ENCODE measurements around the gene SLC7A1.

SLC7A1 gene

DNA sequence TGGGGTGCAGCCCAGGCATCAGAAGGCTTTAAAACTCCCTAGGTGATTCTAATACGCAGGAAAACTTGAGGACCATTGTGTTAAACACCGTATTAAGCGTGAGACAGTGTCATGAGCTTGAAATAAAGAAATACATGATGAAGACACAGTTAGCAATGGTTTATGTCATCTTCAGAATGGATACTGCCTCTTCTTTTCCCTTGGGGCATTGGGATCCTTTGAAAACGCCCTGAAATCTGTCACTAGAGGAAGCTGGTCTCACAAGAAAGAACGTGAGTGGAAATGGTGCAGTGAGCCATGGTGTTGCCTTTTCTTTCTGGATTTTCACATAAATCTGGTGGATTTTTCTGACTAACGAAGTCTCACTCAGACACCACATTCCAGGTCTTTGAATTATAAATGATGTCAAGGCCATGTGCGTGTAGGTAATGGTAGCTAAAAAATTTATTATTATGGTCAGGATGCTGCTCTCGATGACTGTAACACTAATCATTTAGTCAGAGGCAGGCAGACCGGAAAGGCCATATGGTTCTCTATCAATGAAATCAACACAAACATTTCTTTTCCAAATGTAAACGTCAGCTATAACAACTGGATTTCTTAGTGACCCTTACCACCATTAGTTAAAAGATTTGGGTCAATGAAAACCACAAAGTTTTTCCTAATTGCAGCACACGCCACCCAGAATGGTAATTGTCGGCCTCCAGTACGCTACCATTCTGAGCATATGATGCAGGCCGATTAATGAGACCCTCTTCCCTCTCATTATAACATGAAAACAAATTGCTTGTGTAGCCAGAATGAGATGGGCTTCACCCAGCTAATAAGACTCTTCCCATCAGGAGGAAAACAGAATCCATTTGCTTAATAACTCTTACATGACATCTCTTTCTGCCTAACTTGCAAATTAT is 105.6 kb downstream of the SLC7A1 start:
- no peak for DNase-seq (ENCODE audit: low spot score)

DNA sequence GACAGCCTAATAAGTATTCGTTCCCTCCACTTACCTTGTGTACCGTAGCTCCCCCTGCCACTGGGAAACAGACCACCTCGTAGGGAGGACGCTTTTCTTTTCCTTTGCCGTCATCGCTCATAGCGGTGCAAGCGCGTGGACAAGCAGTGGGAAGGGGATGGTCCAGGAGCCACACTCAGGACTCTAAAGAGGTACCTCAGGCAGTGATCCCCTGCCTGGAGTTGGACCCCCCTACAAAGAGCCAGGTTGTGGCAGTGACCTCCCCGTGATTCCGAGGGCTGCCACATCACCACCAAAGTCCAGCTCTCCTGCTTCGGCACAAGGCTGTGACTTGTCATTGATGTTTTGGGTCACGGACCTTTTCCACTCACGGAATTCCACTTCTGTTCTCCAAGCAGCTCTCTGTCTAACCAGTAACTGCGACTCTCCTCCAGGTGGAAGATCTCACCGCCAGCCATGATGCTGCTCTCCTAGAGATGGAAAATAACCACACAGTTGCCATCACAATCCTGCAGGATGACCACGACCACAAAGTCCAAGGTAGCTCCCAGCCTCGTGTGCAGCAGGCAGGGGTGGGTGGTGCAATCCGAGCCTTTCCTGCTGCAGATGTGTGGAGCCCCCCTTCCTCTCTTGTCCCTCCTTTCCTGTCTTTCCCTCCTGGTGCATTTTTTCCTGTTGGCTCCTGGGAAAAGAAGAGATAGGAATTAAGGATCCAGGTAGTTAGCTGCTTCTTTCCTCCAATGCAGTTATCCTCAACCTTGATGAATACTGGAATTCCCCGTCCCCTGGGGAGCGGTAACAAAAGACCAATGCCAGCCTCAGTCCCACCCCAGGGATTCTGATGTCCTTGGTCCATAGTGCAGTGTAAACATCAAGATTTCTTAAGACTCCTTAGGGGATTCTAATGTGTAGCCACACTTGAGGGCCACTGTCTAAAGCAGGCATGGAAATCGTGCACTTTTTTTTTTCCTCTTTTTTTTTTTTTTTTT is 107.7 kb downstream of the SLC7A1 start:
- DNase-seq (ENCODE audit: low spot score), result no peak

DNA sequence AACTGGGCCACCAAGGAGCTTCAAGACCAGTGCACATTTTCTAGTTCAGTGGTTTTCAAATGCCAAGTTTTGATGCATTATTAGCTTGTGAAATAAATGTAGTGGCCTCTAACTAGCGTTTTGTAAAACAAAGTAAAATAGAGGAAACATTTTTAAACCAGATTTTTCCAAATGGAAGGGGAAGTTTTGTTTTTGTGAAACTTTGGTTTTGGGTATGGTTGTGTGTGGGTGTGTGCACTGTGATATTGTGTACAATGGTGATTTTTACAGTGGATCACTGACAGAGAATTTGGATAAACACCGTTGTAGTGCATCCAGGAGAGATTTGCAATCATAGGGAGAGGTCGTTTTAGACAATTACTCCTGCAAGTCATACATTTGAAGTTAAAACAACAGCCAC is 108.9 kb downstream of the SLC7A1 start:
- no peak for DNase-seq (ENCODE audit: low spot score)

DNA sequence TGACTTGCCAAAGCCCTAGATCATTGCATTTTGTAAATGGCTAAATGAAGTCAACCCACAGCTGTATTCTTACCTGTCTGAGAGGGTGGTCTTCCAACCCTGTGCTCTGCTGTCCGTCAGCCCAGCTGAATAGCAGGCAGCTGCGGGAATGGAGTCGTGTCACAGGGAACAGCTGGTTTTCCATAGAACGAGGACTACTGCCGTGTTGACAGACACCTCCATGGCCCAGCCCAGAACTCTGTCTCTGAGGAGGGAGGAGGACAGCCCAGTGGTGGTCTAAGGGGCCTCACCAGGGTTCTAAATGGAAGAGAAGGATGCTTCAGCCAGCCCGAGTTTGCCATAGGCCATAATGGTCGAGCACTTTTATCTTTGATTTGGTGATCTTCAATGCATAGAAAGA is 110.7 kb downstream of the SLC7A1 start:
- no peak for DNase-seq (ENCODE audit: low spot score)

DNA sequence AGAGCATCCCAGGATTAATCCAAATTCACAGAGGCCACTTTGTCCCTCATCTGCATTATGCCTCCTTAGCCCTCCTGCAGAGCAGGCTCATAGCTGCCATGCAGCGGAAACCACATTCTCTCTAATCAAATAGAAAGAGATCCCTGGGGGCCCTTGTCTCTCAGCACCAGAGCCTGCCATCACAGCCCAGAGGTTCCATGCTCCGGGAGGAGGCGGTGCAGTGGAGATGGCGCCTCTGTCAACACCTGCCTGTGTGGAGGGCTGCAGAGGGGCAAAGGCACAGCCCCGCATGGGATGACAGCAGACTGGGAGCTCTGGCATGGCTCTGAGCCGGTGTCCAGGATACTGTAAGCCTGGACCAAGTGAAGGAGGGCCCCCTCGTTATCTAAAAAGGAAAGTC is 111.3 kb downstream of the SLC7A1 start:
- no peak for DNase-seq (ENCODE audit: low spot score)

DNA sequence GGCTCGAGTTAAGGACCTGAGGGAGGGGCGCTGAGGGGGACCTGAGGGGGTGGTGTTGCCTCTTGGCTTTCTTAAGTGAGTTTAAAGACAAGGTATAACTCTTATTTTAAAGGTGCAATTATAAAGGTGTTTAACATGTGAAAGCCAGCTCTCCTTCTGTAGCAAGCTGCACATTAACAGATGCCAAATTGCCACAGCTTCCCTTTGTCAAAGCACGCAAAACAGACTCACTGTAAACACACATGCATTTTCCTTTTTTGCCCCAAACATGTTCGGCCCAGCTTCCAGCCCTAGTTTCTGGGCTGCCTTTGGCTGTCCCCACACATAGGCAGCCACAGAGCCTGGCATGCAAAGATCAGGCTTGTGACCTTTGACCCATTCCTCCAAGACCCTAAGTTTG is 111.9 kb downstream of the SLC7A1 start:
- DNase-seq (ENCODE audit: low spot score), result no peak

DNA sequence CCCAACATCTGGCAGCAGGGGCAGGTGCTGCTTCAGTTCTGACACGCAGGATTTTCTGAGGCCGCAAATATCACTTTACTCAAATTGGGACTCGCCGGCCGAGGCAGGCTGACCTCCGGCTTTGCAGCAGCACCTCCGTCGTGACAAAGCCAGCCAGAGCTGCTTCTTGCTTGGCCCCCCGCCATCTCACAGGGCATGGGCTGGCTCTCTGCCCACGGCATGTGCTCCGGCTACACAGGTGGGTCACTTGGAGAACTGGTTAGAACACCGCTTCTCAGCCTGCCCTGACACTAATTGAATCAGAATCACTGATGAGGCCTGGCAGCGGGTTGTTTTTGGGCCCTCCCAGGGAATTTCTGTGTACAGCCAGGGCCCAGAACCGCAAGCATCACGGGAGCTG is 112.3 kb downstream of the SLC7A1 start:
- DNase-seq (ENCODE audit: low spot score), result no peak

DNA sequence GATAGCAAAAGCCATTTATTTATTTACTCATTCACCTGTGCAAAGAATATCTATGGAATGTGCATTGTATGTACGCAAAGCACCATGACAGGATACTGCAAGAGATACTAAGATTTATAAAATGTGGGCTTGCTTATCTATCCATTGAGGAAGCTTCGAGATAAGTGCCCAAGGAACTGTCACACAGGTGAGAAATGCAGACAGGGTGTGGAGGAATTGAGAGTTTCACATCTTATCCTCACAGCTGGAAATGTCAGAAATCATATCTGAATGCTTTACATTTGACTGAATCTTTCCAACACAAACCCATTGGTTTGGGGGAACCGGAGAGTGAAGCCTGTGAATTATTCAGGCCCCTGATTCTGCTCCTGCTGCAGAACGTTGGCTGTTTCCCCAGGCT is 113.0 kb downstream of the SLC7A1 start:
- DNase-seq (ENCODE audit: low spot score), result no peak

DNA sequence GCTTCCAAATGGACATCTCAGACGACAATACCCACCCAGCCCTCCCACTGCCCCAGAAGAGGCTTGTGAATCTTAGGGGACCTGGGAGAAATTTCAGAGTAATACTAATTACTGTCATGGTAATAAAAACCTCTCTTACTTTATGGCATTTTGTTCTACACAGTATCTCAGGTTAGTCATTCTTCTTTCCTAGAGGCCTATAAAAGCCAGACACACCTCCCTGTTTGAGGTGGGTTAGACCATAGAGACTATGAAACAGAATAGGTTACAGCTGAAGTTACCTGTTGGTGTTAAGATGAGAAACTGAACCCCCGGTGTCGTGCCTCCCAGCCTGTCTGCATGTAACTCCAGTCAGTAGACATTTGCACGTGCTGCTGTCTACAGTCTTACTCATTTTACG is 113.9 kb downstream of the SLC7A1 start:
- no peak for DNase-seq (ENCODE audit: low spot score)

DNA sequence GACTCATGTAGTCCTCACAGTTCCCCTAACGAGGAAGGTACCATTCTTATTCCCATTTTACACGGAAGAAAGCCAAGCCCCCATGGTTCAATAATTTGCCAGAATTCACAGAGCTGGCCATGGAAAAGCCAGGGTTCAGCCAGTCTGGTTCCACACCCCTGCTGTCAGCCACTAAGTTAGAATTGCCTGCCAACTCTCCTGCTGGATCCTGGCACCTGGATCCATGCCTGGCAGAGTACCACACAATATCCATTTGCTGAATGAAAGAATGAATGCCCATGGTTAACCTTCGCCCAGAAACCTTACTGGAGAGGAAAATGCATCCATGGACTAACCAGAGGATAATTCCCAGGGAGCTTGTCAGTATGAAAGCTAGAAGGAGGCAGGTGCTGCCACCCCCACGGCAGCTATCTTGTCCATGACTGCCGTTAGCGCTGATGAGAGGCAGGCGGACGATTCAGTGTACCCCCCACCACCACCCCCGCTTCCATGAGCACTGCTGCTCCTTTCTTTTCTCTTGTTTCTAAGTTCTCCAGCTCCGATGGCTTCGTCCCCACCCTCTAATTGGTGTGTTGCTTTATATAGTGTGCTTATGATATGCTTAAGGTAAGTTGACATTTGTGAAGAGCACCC is 114.5 kb downstream of the SLC7A1 start:
- no peak for DNase-seq (ENCODE audit: low spot score)

DNA sequence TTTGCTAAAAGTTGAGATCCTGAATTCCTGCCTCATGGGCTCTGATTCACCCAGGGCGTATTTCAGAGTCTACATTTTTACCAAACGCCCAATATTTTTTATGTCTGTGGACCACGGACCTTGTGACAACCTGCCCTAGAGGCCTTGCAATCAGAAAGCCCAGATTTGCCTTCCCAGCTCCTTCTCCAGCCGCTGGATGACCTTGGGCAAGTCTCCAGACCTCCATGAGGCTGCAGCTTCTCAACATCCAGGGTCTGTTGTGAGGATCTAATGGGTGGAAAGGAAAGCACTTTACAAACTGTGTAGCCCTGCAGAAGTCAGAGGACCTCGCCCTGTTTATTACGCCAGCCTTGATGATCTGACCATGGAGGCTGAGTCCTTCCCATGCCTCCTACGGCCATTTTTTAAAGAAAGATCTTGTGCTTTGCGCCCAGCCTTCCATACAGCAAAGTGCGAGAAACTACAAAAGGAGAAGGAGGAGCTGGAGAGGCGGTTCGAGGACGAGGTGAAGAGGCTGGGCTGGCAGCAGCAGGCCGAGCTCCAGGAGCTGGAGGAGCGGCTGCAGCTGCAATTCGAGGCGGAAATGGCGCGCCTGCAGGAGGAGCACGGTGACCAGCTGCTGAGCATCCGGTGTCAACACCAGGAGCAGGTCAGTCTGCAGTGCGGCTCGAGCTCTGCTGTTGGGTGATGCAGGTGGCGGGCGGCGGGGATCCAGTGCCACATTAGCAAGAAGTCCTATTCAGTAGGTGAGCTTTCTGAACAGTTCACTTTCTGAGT is 115.6 kb downstream of the SLC7A1 start:
- DNase-seq (ENCODE audit: low spot score), result no peak

DNA sequence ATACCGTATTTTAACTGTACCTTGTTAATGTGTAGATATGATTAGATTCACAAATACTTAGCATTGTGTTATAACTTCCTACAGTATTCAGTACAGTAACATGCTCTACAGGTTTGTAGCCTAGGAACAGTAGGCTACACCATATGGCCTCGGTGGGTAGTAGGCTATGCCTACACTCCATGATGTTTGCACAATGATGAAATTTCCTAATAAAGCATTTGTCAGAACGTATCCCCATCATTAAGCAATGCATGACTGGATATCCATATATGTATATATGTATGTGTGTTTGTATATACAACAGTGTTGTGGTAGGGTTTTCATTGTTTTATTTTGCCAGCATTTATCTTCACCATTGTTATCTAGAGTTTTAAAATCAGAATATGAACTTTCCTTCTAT is 119.4 kb downstream of the SLC7A1 start:
- DNase-seq (ENCODE audit: low spot score), result no peak

DNA sequence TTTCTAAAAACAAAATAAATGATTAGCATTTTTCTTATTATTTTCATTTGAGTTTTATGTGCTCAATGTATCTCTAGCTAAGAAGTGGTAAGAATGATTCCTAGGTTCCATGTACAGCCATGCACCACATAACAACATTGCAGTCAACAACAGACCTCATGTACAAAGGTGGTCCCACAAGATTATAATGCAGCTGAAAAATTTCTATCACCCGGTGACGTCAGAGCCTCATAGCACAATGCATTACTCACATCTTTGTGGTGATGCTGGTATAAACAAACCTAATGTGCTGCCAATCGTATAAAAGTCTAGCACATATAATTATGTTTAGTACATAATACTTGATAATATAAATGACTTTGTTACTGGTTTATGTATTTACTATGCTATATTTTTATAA is 120.5 kb downstream of the SLC7A1 start:
- no peak for DNase-seq (ENCODE audit: low spot score)

DNA sequence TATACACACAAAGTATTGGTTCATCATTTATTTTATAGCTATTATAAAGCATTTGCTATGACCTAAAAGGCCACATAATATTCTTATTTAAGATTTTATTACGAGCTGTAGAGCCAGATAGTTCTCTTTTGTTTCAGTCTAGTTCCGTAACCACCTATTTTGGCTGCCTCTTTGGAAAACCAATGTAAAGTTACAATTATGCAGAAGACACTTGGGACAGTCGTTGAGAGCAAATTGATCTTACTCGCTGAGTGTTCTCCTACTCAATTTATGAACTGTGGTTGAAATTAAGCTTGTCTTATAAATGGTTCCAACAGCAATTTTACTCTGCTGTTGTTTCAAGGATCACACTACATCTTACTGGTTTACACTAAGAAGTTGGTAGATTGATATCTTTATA is 122.3 kb downstream of the SLC7A1 start:
- no peak for DNase-seq (ENCODE audit: low spot score)

DNA sequence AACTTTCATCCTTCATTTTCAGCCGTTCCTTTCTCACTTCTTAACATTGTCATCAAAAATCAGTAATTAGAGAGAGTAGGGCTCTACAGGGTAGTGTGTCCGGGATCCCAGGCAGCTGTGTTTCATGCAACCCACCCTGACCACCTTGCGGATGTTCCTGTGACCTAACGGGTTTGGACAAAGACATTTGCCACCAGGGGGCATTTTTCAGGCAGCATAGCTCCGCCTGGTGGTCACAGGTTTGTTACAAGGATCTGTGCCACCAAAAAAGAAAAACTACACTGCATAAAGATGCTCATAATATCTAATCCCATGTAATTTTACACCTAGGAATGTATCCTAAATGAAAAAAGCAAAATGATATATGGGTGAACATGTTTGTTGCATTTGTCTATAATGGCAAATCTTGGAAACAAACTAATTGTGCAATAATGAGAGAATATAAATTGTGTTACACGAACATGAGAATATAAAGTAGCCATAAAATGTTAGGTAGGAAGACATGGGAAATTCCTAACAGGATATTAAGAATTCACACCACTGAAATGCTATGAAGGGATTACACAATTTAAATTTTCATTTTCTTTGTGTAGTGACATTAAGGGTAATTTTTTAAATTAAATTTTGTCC is 123.0 kb downstream of the SLC7A1 start:
- DNase-seq (ENCODE audit: low spot score), result peak; percentile 50

DNA sequence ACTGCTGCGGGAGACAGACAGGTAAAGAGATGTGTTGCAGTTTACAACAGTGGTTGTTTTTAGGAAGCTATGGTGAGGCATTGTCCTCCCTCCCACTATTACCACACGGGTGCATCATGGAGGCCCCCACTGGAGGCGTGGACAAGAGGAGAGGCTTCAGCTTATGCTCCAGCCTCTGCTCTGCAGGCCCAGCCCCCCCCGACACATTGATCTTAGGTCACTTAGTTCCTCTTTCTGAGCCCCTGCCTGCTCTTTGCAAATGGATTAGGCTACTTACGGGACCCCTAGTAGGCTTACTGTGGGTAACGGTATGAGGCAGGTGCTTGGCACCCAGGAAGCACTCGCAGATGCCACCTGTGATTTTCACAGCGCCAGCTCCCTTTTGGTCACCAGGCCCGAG is 123.9 kb downstream of the SLC7A1 start:
- DNase-seq (ENCODE audit: low spot score), result no peak

DNA sequence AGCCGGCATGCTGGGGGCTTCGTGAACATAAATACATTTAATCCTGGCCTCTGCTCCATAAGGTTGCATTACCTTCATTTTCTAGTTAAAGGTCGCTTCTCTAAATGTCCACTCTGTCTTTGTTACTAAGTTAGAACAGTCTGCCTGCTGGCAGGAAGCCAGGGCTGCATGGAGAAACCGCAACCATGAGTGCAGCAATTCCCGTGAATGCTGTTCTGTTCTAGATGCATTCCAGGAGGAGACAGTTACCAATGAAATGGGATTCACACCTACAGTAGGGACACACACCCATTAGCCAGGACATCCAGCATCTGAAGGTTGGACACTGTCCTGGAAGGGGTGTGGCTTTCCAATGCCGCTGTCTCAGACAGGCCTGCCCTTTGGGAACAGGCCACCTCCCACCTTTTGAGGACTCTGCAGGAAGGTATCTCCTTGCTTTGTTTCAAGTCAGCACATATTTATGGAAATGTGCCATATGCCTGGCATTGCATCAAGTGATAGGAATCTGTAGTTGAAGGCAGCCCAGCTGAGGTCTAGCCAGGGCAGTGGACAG is 129.7 kb downstream of the SLC7A1 start:
- peak; percentile 24 for DNase-seq (ENCODE audit: low spot score)

DNA sequence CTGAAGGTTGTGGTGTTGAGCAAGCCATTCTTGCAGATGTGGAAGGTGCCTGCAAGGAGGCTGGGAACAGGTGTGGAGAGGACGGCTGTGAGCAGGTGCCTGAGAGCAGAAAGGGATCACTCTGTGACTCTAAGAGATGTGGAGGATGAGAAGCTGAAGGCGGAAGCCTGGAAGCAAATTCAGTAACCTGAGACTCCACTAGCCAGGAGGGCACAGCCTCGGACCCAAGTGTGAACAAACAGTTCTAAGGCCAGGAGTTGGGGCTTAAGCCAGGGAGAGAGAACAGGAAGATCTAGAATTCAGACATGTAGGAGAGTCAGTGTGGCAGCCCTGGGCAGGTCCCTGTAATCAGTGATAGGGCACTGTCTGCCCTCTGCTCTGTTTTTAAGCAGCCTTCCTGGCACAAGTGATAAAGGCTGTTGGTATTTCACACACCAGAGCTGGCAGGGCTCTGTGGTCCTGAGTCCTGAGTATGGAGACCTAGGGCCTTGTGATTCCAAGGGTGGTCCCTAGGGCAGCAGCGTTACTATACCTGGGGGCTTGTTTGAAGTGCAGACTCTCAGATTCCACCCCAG is 131.3 kb downstream of the SLC7A1 start:
- no peak for DNase-seq (ENCODE audit: low spot score)

DNA sequence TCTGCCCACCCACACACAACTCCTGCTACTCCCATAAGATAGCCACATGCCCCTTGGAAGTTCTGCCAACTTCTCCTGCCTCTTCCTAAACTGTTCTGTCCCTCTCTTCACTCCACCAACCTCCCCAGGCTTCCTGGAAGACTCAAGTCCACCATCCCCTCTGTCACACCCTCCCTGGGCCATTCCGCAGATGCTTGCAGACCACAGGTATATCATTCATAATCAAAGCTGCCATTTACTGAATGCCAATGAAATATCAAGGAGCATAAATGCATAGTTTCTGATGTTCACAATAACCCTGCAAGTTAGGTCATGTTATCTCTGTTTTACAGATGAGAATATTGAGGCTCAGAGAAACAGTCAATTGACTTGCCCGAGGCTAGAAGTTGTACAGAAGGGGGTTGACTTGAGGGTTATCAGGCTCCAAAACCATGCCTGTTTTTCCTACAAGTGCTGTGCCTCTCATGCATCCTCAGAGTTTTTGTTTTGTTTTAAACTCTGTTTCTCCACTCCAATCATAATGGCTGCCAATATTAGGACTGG is 135.6 kb downstream of the SLC7A1 start:
- no peak for DNase-seq (ENCODE audit: low spot score)
